HG03439 (cell line): ENCODE measurements around the gene TIMM8B.
"Not testable (repeated sequence)": the region's sequence is repeated elsewhere in the genome, so short reads cannot be mapped to it uniquely, and the experiment has no call there.

Experiments
- ATAC-seq: cut with Tn5 transposase; IDR thresholded peaks from one replicate; pipeline ENCODE4 v1.9.1; 2021; ENCODE audit warnings: mild to moderate bottlenecking, moderate library complexity; ENCODE audit not compliant: unreplicated experiment

The TIMM8B gene

GRCh38 chr11:112082729-112083128, 3.8 kb downstream of the TIMM8B start:
- no peak for ATAC-seq

GRCh38 chr11:112073941-112074811, 12.4 kb downstream of the TIMM8B start, which contains the start of the genes NKAPD1 and PIH1D2:
NKAPD1 (plus strand) TSS chr11:112074299; CDS start chr11:112075575, 1,276 bp downstream.
PIH1D2 (minus strand) TSS chr11:112074017; CDS start chr11:112073174, 843 bp downstream.
- ATAC-seq: peak; percentile 91

GRCh38 chr11:112062923-112063322, 23.6 kb downstream of the TIMM8B start:
- no peak for ATAC-seq

- no peak for ATAC-seq
Observed at GRCh38 chr11:112058103-112058502, 28.5 kb downstream of the TIMM8B start.

GRCh38 chr11:112057170-112057569, 29.4 kb downstream of the TIMM8B start:
- ATAC-seq: no peak

GRCh38 chr11:112051768-112052167, 34.8 kb downstream of the TIMM8B start:
- ATAC-seq: no peak

GRCh38 chr11:112050721-112051120, 35.8 kb downstream of the TIMM8B start:
- peak; percentile 69 for ATAC-seq

- no peak for ATAC-seq
Observed at GRCh38 chr11:112049777-112050176, 36.8 kb downstream of the TIMM8B start.

- not testable (repeated sequence) for ATAC-seq
Observed at GRCh38 chr11:112048256-112048655, 38.3 kb downstream of the TIMM8B start.

- not testable (repeated sequence) for ATAC-seq
Observed at GRCh38 chr11:112046647-112047046, 39.9 kb downstream of the TIMM8B start.

- no peak for ATAC-seq
Observed at GRCh38 chr11:112044961-112045360, 41.6 kb downstream of the TIMM8B start.

GRCh38 chr11:112042961-112043304, 43.6 kb downstream of the TIMM8B start:
- ATAC-seq: no peak

- no peak for ATAC-seq
Observed at GRCh38 chr11:112042161-112042960, 44.2 kb downstream of the TIMM8B start.

GRCh38 chr11:112037527-112037926, 49.0 kb downstream of the TIMM8B start:
- ATAC-seq: no peak
